OCI-LY7 (cell line): ENCODE data around the gene LONP1. TPM values are rescaled to one million over a fixed set of nuclear protein-coding genes. Genes with fewer than 3 reads are reported as not detected.
"Not testable (repeated sequence)": the region's sequence is repeated elsewhere in the genome, so short reads cannot be mapped to it uniquely, and the experiment has no call there.

Experiments used
- BruUV-seq: library from RNA; stranded (reverse); fragments of 400-500 nt; replicated peaks from 2 replicates; lab custom pipeline; 2021; lab: Mats Ljungman, UMichigan
- CTCF ChIA-PET: fragments of 300-600 bp; sonication (Branson Sonifier 250); formaldehyde crosslinking; loops from one replicate; lab custom pipeline; 2022; ENCODE audit warnings: antibody characterized with exemption; ENCODE audit not compliant: unreplicated experiment; lab: Charles Lee
- POLR2A ChIA-PET: fragments of 300-600 bp; sonication (Branson Sonifier 250); formaldehyde crosslinking; loops from one replicate; lab custom pipeline; 2022; ENCODE audit warnings: antibody characterized with exemption; lab: Charles Lee
- DNase-seq: peaks from one replicate; pipeline ENCODE4 v3.0.0-alpha.2; 2015; ENCODE audit warnings: low spot score
- H2AFZ ChIP-seq: fragments of 200-600 bp; sonication (generic), shearing (Covaris generic); 2 replicates; pipeline ENCODE4 v1.6.1; 2014; ENCODE audit warnings: mild to moderate bottlenecking, antibody characterized with exemption, low read length, moderate library complexity
- H3K27ac ChIP-seq: fragments of 200-600 bp; sonication (generic); 2 replicates; pipeline ENCODE4 v1.5.1; 2014; ENCODE audit warnings: mixed run types, low read depth, mild to moderate bottlenecking, moderate library complexity, low read length, inconsistent platforms; ENCODE audit not compliant: poor library complexity, severe bottlenecking
- H3K36me3 ChIP-seq: fragments of 200-600 bp; sonication (generic); 2 replicates; pipeline ENCODE4 v1.6.1; 2014; ENCODE audit warnings: mild to moderate bottlenecking, antibody characterized with exemption, low read length, moderate library complexity, mixed read lengths; ENCODE audit not compliant: insufficient read depth
- H3K4me1 ChIP-seq: fragments of 200-600 bp; sonication (generic); 2 replicates; pipeline ENCODE4 v1.5.1; 2014; ENCODE audit warnings: mild to moderate bottlenecking, low read length; ENCODE audit not compliant: insufficient read depth, poor library complexity, severe bottlenecking
- H3K4me2 ChIP-seq: fragments of 200-600 bp; sonication (generic); 2 replicates; pipeline ENCODE4 v1.6.1; 2014; ENCODE audit warnings: mild to moderate bottlenecking, low read length
- H3K4me3 ChIP-seq: fragments of 200-600 bp; sonication (generic); 2 replicates; pipeline ENCODE4 v1.5.1; 2014; ENCODE audit warnings: mild to moderate bottlenecking, low read depth, low read length; ENCODE audit not compliant: poor library complexity, severe bottlenecking
- H3K79me2 ChIP-seq: fragments of 200-600 bp; sonication (generic); 2 replicates; pipeline ENCODE4 v1.6.1; 2016; ENCODE audit warnings: low read depth, mild to moderate bottlenecking, low read length, moderate library complexity, mixed read lengths; ENCODE audit not compliant: insufficient read depth
- H3K9me2 ChIP-seq: fragments of 200-600 bp; sonication (generic); 2 replicates; pipeline ENCODE4 v1.6.1; 2016; ENCODE audit warnings: mild to moderate bottlenecking, low read length, mixed read lengths; ENCODE audit not compliant: insufficient read depth
- H3K9me3 ChIP-seq: fragments of 200-600 bp; sonication (generic); 2 replicates; pipeline ENCODE4 v1.6.1; 2014; ENCODE audit warnings: mild to moderate bottlenecking, mixed run types, low read length, mixed read lengths
- H4K20me1 ChIP-seq: fragments of 200-600 bp; sonication (generic); 2 replicates; pipeline ENCODE4 v1.6.1; 2014; ENCODE audit warnings: mild to moderate bottlenecking, antibody characterized with exemption, low read length, moderate library complexity, mixed read lengths; ENCODE audit not compliant: insufficient read depth
- CTCF ChIP-seq: fragments of 200-600 bp; sonication (generic); conservative IDR thresholded peaks from 2 replicates; pipeline ENCODE4 v1.5.1; 2014; ENCODE audit warnings: mild to moderate bottlenecking, antibody characterized with exemption, low read length, moderate library complexity, mixed read lengths
- EZH2phosphoT487 ChIP-seq: fragments of 200-600 bp; sonication (generic); IDR thresholded peaks from 2 replicates; pipeline ENCODE4 v1.6.1; 2018; ENCODE audit warnings: low read depth, borderline replicate concordance, mild to moderate bottlenecking, mixed run types, antibody characterized with exemption, low read length, moderate library complexity, mixed read lengths
- intact Hi-C: fragments of 100-400 bp; cut with micrococcal nuclease; formaldehyde crosslinking; loops from one replicate; pipeline ENCODE4 v1.10.0; 2022; ENCODE audit not compliant: unreplicated experiment
- total RNA-seq, 2 experiments: library from RNA; depleted of rRNA in 1 of 2; stranded (reverse); fragments of >200 nt in 1 of 2; shearing (Covaris generic) in 1 of 2; gene quantifications; 2 replicates each; pipeline ENCODE4 v1.2.3, GENCODE V29; 2014 to 2022

LONP1 gene
- total RNA-seq, 2 experiments from 2014 or later = 170 to 280 TPM

- no peak overlapping the region for H3K4me3 ChIP-seq
- H3K4me2 ChIP-seq = no peak overlapping the region
- DNase-seq = no peak
- no TSS peak for BruUV-seq
- no peaks in the 10 kb centered on the region for H3K9me2 ChIP-seq
- H3K9me3 ChIP-seq = no peaks in the 10 kb centered on the region
- no peak overlapping the region for H2AFZ ChIP-seq
- H3K27ac ChIP-seq = no peak overlapping the region
- no peaks in the 10 kb centered on the region for H3K36me3 ChIP-seq
- intact Hi-C loops = no loop called here
- TF ChIP-seq CTCF (no peak), EZH2phosphoT487 (no peak)
- no peaks in the 10 kb centered on the region for H3K4me1 ChIP-seq
- H4K20me1 ChIP-seq = no peaks in the 10 kb centered on the region; the same call in 1 of the 2 replicates
- no peaks in the 10 kb centered on the region for H3K79me2 ChIP-seq
- POLR2A ChIA-PET = no interaction called here
- CTCF ChIA-PET = no interaction called here
Observed at GRCh38 chr19:5743630-5744029, 23.7 kb upstream of the LONP1 start.

- no peaks in the 10 kb centered on the region for H3K4me1 ChIP-seq
- no peak overlapping the region for H3K27ac ChIP-seq
- CTCF ChIA-PET = no interaction called here
- no peaks in the 10 kb centered on the region for H3K9me2 ChIP-seq
- TF ChIP-seq CTCF (no peak), EZH2phosphoT487 (no peak)
- H3K4me2 ChIP-seq = no peak overlapping the region
- POLR2A ChIA-PET = no interaction called here
- H4K20me1 ChIP-seq = no peaks in the 10 kb centered on the region; the same call in 1 of the 2 replicates
- no peak overlapping the region for H3K4me3 ChIP-seq
- no peaks in the 10 kb centered on the region for H3K79me2 ChIP-seq
- H3K9me3 ChIP-seq = no peaks in the 10 kb centered on the region
- intact Hi-C loops = no loop called here
- no TSS peak for BruUV-seq
- no peak for DNase-seq
- no peak overlapping the region for H2AFZ ChIP-seq
- H3K36me3 ChIP-seq = no peaks in the 10 kb centered on the region
Observed at GRCh38 chr19:5742051-5742450, 22.1 kb upstream of the LONP1 start.

- ChIA-PET POLR2A (no interaction called here), CTCF (no interaction called here)
- no peak for TF ChIP-seq EZH2phosphoT487
- TF ChIP-seq CTCF = no peak
- Histone ChIP-seq H3K4me2 (no peak overlapping the region), H3K36me3 (no peaks in the 10 kb centered on the region), H3K4me1 (no peaks in the 10 kb centered on the region), H3K9me2 (no peaks in the 10 kb centered on the region), H3K27ac (no peak overlapping the region), H3K4me3 (no peak overlapping the region), H4K20me1 (no peaks in the 10 kb centered on the region), H3K79me2 (no peaks in the 10 kb centered on the region), H2AFZ (no peak overlapping the region), H3K9me3 (no peaks in the 10 kb centered on the region)
- no TSS peak for BruUV-seq
- intact Hi-C loops = no loop called here
- DNase-seq = no peak
Observed at GRCh38 chr19:5738423-5738822, 18.5 kb upstream of the LONP1 start.

- intact Hi-C loops = not testable (repeated sequence)
Observed at GRCh38 chr19:5733172-5733571, 13.2 kb upstream of the LONP1 start.

More at GRCh38 chr19:5733172-5733571, 13.2 kb upstream of the LONP1 start:
- BruUV-seq, H3K4me1 ChIP-seq, H3K4me2 ChIP-seq, H3K4me3 ChIP-seq, POLR2A ChIA-PET, CTCF ChIA-PET, H3K36me3 ChIP-seq, H3K27ac ChIP-seq, H3K79me2 ChIP-seq, H3K9me2 ChIP-seq, H4K20me1 ChIP-seq, H2AFZ ChIP-seq, H3K9me3 ChIP-seq, DNase-seq: not testable (repeated sequence)
